Left lung (tissue), 14 donors: Measurements from ENCODE around the gene CLEC5A. TPM values are rescaled to one million over a fixed set of nuclear protein-coding genes. Genes with fewer than 3 reads are reported as not detected.

Source experiments
- ATAC-seq: fragments of 200-7000 bp; cut with Tn5 transposase; one replicate; pipeline ENCODE4 v1.9.1; 2020; ENCODE audit warnings: moderate library complexity
- DNase-seq, 4 donors: peaks; one replicate each; pipeline ENCODE4 v3.0.0-alpha.2; 2013 to 2020
- H3K27ac ChIP-seq, 2 donors: fragments of 200-600 bp; sonication (generic) in 1 of 2; one replicate each; pipeline versions ENCODE4 v1.5.0 to v1.8.0; 2020 to 2021
- H3K27me3 ChIP-seq, 2 donors: fragments of 200-600 bp; sonication (generic) in 1 of 2; one replicate each; pipeline versions ENCODE4 v1.5.0 to v1.8.0; 2020 to 2021
- H3K36me3 ChIP-seq, 2 donors: fragments of 200-600 bp; sonication (generic) in 1 of 2; one replicate each; pipeline versions ENCODE4 v1.5.0 to v1.8.0; 2020 to 2021
- H3K4me1 ChIP-seq, 2 donors: fragments of 200-600 bp; one replicate each; pipeline ENCODE4 v1.8.0; 2021
- H3K4me3 ChIP-seq, 2 donors: fragments of 200-600 bp; sonication (generic) in 1 of 2; one replicate each; pipeline versions ENCODE4 v1.5.0 to v1.8.0; 2020 to 2021; ENCODE audit warnings: mild to moderate bottlenecking in 1 of 2
- H3K9me3 ChIP-seq, 2 donors: fragments of 200-600 bp; sonication (generic) in 1 of 2; one replicate each; pipeline versions ENCODE4 v1.5.0 to v1.8.0; 2020 to 2021
- intact Hi-C, 2 donors: fragments of 100-400 bp; cut with DNase I; formaldehyde crosslinking; loops; one replicate each; pipeline versions ENCODE4 v1.11.2 to v1.14.2; 2022
- long read RNA-seq, 12 donors: library from polyadenylated mRNA in 2 of 12; unstranded in 2 of 12; transcript quantifications; one replicate each; pipeline ENCODE4 v2.0.0 and lab custom pipeline, GENCODE V29; 2019 to 2026
- polyA plus RNA-seq, 6 donors: library from polyadenylated mRNA; unstranded; fragments of 120-200 nt; gene quantifications; one replicate each; pipeline ENCODE4 v1.2.1, GENCODE V29; 2013; ENCODE audit not compliant: insufficient read length in 6 of 6
- total RNA-seq, 2 donors: library from RNA; stranded (reverse); fragmentation: NEBNext Ultra II Directional; extraction: Animal tissue kit (Norgen Biotek cat#: 25700); gene quantifications; one replicate each; pipeline ENCODE4 v1.2.1, GENCODE V29; 2021
- TF ChIP-seq, protein P1 (sequence below), 2 donors: fragments of 200-600 bp; sonication (generic) in 1 of 2; IDR thresholded peaks; one replicate each; pipeline versions ENCODE4 v1.5.0 to v1.8.0; 2021; ENCODE audit warnings: antibody characterized with exemption in 2 of 2
- donor health status: DM: no; HTN: yes; CAD: no.
- donor health status: DM: no; HTN: no; CAD: no.

CLEC5A gene
- total RNA-seq (10 to 100 TPM in 1 of 2 donors, 1 to 10 TPM in 1; 7.7 to 12.6 TPM), polyA plus RNA-seq (1 to 10 TPM in 2 of 6 donors, under 1 TPM in 4; 0.29 to 1.3 (median 0.66) TPM)
- long read RNA-seq, donor 1 = 0 reads
- long read RNA-seq, donor 2 = 0 reads
- long read RNA-seq, donor 3 = 0 reads
- long read RNA-seq, donor 4 = 0 reads
- long read RNA-seq, donor 5 = 0 reads
- long read RNA-seq, donor 6 = 0 reads
- long read RNA-seq, donor 7 = 0 reads
- long read RNA-seq, donor 8 = 0 reads
- long read RNA-seq, donor 9 = 0 reads
- long read RNA-seq, donor 10, partial matches to known transcripts = 2 of 2 reads
- long read RNA-seq, donor 10, other reads (novel, unspliced or antisense) = 0 of 2 reads
- long read RNA-seq, donor 11 = 0 reads
- long read RNA-seq, donor 12 = 0 reads

DNA sequence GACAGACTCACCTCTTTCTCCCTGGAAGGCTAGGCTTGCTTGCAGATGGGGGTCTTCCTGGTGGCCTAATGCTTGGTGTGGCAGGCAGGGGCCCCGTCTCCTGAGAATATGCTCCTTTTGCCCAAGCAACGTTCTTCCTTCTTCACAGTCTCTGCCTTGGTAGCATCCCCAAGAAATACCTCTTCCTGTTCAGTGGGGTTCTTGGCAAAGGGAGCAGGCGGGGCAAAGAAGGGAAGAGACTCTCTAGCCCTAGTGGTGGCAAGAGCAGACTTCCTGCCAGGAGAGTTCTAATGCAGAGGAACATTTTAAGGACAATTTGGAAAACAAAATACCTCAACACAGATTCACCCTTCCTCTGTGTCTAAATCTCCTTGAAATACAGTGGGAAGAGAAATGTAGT lies at the start of gene CLEC5A:
CLEC5A (minus strand) TSS at position 179 of the 400 bp plus-strand sequence. CDS start 682 bp downstream, outside the sequence.
- peaks cover 0 to 7% of the 10 kb centered on the region in 2 donors for H3K9me3 ChIP-seq
- H3K4me1 ChIP-seq = peaks cover 0 to 48% of the 10 kb centered on the region in 2 donors
- intact Hi-C loops = no loop called here
- TF ChIP-seq, protein P1, sequence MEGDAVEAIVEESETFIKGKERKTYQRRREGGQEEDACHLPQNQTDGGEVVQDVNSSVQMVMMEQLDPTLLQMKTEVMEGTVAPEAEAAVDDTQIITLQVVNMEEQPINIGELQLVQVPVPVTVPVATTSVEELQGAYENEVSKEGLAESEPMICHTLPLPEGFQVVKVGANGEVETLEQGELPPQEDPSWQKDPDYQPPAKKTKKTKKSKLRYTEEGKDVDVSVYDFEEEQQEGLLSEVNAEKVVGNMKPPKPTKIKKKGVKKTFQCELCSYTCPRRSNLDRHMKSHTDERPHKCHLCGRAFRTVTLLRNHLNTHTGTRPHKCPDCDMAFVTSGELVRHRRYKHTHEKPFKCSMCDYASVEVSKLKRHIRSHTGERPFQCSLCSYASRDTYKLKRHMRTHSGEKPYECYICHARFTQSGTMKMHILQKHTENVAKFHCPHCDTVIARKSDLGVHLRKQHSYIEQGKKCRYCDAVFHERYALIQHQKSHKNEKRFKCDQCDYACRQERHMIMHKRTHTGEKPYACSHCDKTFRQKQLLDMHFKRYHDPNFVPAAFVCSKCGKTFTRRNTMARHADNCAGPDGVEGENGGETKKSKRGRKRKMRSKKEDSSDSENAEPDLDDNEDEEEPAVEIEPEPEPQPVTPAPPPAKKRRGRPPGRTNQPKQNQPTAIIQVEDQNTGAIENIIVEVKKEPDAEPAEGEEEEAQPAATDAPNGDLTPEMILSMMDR (IDR thresholded peaks at IDR 0.05) = no peak
- ATAC-seq = no peak
- peak within 1 kb of the TSS in 1 of 2 donors; percentile 19 for H3K4me3 ChIP-seq
- H3K27ac ChIP-seq = peak within 1 kb of the TSS in 1 of 2 donors; percentile 84
- no peaks in the 10 kb centered on the region for H3K36me3 ChIP-seq
- DNase-seq = no peak
- H3K27me3 ChIP-seq = no peaks in the 10 kb centered on the region

DNA sequence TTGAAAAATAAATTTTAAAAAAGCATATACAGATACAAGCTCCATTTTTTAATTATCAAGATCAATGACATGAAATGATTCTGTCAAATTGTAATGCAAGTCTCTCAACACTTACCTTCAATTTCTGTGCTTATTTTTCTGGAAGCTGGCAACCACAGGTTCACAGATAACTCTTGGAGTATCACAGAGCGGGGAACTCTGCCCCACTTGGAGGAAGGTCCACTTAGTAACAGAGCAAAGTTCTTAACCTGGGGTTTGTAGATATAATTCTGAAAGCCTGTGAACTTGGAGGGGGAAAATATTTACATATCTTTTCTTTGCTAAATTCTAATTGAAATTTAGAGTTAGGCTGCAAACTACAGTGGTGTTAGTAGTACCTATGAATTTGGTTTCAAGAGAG lies 46.6 kb upstream of the CLEC5A start:
- Histone ChIP-seq H3K4me1 (peaks cover 0 to 21% of the 10 kb centered on the region in 2 donors), H3K27ac (no peak overlapping the region), H3K36me3 (no peaks in the 10 kb centered on the region), H3K27me3 (no peaks in the 10 kb centered on the region), H3K9me3 (no peaks in the 10 kb centered on the region), H3K4me3 (no peak overlapping the region)
- DNase-seq (no peak), ATAC-seq (no peak)
- intact Hi-C loops = no loop called here
- TF ChIP-seq, protein P1 (IDR thresholded peaks at IDR 0.05) = no peak

DNA sequence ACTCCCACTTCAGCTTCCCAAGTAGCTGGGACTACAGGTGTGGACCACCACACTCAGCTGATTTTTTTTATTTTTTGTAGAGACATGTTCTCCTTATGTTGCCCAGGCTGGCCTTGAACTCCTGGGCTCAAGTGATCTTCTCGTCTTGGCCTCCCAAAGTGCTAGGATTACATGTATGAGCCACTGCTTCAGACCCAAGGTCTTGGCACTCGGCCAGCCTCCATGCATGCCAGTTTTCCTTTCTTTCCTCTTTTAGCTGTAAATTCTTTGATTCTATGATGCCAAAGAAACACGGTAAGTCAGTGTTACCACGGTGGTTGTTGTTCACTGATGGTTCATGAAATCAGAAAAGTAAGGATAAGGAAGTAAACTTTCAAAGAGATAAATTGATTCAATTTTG lies 45.9 kb upstream of the CLEC5A start:
- intact Hi-C loops = no loop called here
- Histone ChIP-seq H3K4me1 (peaks cover 0 to 21% of the 10 kb centered on the region in 2 donors), H3K27ac (peak overlapping the region in 1 of 2 donors; percentile 78), H3K36me3 (no peaks in the 10 kb centered on the region), H3K9me3 (no peaks in the 10 kb centered on the region), H3K27me3 (no peaks in the 10 kb centered on the region), H3K4me3 (no peak overlapping the region)
- TF ChIP-seq, protein P1 (IDR thresholded peaks at IDR 0.05) = no peak
- ATAC-seq (no peak), DNase-seq (no peak)

DNA sequence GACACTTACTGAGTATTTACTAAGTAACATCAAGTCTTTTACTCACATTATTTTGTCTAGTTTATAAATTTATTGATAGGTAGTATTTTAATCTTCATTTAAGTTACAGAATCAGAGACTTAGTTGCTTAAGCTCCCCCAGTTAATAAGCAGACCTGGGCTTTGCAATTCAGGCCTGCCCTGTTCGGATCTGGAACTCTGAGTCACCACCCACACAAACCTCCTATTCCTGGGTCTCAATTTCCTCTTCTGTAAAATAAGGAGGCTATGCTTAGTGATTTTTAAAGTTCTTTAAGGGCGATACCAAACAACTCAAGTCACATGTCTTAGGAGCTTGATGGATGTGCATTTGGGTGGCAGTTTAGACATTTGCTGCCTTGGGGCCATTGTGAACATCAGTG lies 45.4 kb upstream of the CLEC5A start:
- H3K27me3 ChIP-seq = no peaks in the 10 kb centered on the region
- TF ChIP-seq, protein P1 (IDR thresholded peaks at IDR 0.05) = no peak
- no peaks in the 10 kb centered on the region for H3K36me3 ChIP-seq
- no peaks in the 10 kb centered on the region for H3K9me3 ChIP-seq
- peak overlapping the region in 1 of 2 donors; percentile 78 for H3K27ac ChIP-seq
- intact Hi-C loops = no loop called here
- ATAC-seq (no peak), DNase-seq (no peak)
- H3K4me3 ChIP-seq = no peak overlapping the region
- peaks cover 0 to 21% of the 10 kb centered on the region in 2 donors for H3K4me1 ChIP-seq

DNA sequence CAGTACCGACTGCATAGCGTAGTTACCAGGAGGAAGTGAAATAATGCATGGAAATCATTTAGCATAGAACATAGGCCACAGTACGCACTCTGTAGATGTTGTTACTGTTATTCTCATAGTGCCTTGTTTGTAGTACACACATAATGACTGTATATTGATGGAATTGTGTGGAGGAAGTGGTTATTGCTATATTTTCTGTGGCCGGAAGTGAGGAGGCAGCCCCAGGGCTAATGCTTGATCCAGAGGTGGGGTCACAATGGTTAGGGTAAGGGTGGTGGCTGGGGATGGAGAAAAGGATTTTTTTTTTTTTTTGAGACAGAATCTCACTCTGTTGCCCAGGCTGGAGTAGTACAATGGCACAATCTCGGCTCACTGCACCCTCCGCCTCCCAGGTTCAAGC lies 44.4 kb upstream of the CLEC5A start:
- ATAC-seq = no peak

More for the DNA sequence above, 44.4 kb upstream of the CLEC5A start:
- Histone ChIP-seq H3K36me3 (no peaks in the 10 kb centered on the region), H3K27me3 (no peaks in the 10 kb centered on the region), H3K9me3 (no peaks in the 10 kb centered on the region), H3K4me1 (peaks cover 0 to 25% of the 10 kb centered on the region in 2 donors), H3K27ac (peak overlapping the region in 1 of 2 donors; percentile 78), H3K4me3 (peak overlapping the region in 1 of 2 donors; percentile 15)
- TF ChIP-seq, protein P1 (IDR thresholded peaks at IDR 0.05) = no peak
- no peak for DNase-seq
- intact Hi-C loops = no loop called here
